ENCODE data around the gene ETV1. TPM values are rescaled to one million over a fixed set of nuclear protein-coding genes. Genes with fewer than 3 reads are reported as not detected.

ETV1 gene
- total RNA-seq, 1 experiment from 2014 or later, result 23.3 TPM

GRCh38 chr7:13982940-13983677 lies 6.4 kb downstream of the ETV1 start:
- ATAC-seq (no peak), DNase-seq (ENCODE audit: low read depth, low spot score) (no peak)
- no peak overlapping the region for H3K9ac ChIP-seq (ENCODE audit: low read length)
- no peaks in the 10 kb centered on the region for H3K9me2 ChIP-seq (ENCODE audit: insufficient read depth)
- no peak overlapping the region for H2AFZ ChIP-seq (ENCODE audit: low read depth, low read length, poor library complexity, severe bottlenecking)
- no TSS peak for BruUV-seq (replicated peaks)
- POLR2A ChIA-PET, result no interaction called here
- no peaks in the 10 kb centered on the region for H3K79me2 ChIP-seq (ENCODE audit: insufficient read depth, low read length)
- RAD21 ChIA-PET (ENCODE audit: low non-redundant PET in 1 of 2, low total read pairs in 2 of 2, uncharacterized antibody in 2 of 2, unreplicated experiment in 2 of 2), result no interaction called here
- H3K4me3 ChIP-seq (replicated peaks in 1 of 2; ENCODE audit: low read depth in 1 of 2, low read length in 2 of 2), result no peak overlapping the region
- H3K4me1 ChIP-seq (ENCODE audit: control insufficient read depth in 1 of 2, insufficient read depth in 2 of 2, low read length in 2 of 2), result peaks cover 23 to 26% of the 10 kb centered on the region in 2 experiments
- H3K27me3 ChIP-seq (ENCODE audit: insufficient read depth, low read length), result no peaks in the 10 kb centered on the region
- TF ChIP-seq, protein P1, sequence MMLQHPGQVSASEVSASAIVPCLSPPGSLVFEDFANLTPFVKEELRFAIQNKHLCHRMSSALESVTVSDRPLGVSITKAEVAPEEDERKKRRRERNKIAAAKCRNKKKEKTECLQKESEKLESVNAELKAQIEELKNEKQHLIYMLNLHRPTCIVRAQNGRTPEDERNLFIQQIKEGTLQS (IDR thresholded peaks at IDR 0.05), result no peak
- TF ChIP-seq SRF (IDR thresholded peaks at IDR 0.05; ENCODE audit: low read depth), result no peak
- no peak for TF ChIP-seq SP1 (IDR thresholded peaks at IDR 0.05; ENCODE audit: low read depth)
- no peak for TF ChIP-seq CEBPB (IDR thresholded peaks at IDR 0.05; ENCODE audit: low read depth)
- no peak for TF ChIP-seq CBX3 (IDR thresholded peaks at IDR 0.05; ENCODE audit: low read depth)
- no peak for TF ChIP-seq REST (IDR thresholded peaks at IDR 0.05; ENCODE audit: low read depth)
- TF ChIP-seq YY1 (IDR thresholded peaks at IDR 0.05; ENCODE audit: extremely low read depth, insufficient replicate concordance, low read depth, low read length), result no peak
- no peak for TF ChIP-seq ELF1 (IDR thresholded peaks at IDR 0.05; ENCODE audit: borderline replicate concordance, low read depth)
- H3K36me3 ChIP-seq (ENCODE audit: control insufficient read depth in 1 of 2, insufficient read depth in 2 of 2, low read length in 2 of 2), result no peaks in the 10 kb centered on the region
- no peak overlapping the region for H3K4me2 ChIP-seq (ENCODE audit: low read length)
- CTCF ChIA-PET, result no interaction called here
- intact Hi-C loops (cut with micrococcal nuclease), result no loop called here
- H4K20me1 ChIP-seq (ENCODE audit: insufficient read depth), result no peaks in the 10 kb centered on the region
- H3K27ac ChIP-seq (ENCODE audit: low read depth, low read length), result no peak overlapping the region
- H3K9me3 ChIP-seq (ENCODE audit: control insufficient read depth in 1 of 2, insufficient read depth in 1 of 2, low read depth in 1 of 2, low read length in 2 of 2), result no peaks in the 10 kb centered on the region
